ENCODE measurements around the gene NR3C1. TPM values are rescaled to one million over a fixed set of nuclear protein-coding genes. Genes with fewer than 3 reads are reported as not detected.

The NR3C1 gene
- 16.0 TPM for total RNA-seq (2021; ENCODE audit: unreplicated experiment)
- 2.6 and 3.7 TPM in 2 replicates for polyA plus RNA-seq (2012)
- percentile 71 among the genes with signal in this experiment for Bru-seq, nascent RNA
- BruChase-seq, experiment 1, labeled RNA remaining after a 6-hour chase, result percentile 52 among the genes with signal in this experiment
- percentile 56 among the genes with signal in this experiment for BruChase-seq, experiment 2, labeled RNA remaining after a 2-hour chase
- long read RNA-seq, full-length matches to known transcripts, result 8 of 37 reads
- long read RNA-seq, partial matches to known transcripts, result 27 of 37 reads
- long read RNA-seq, other reads (novel, unspliced or antisense), result 2 of 37 reads

DNA sequence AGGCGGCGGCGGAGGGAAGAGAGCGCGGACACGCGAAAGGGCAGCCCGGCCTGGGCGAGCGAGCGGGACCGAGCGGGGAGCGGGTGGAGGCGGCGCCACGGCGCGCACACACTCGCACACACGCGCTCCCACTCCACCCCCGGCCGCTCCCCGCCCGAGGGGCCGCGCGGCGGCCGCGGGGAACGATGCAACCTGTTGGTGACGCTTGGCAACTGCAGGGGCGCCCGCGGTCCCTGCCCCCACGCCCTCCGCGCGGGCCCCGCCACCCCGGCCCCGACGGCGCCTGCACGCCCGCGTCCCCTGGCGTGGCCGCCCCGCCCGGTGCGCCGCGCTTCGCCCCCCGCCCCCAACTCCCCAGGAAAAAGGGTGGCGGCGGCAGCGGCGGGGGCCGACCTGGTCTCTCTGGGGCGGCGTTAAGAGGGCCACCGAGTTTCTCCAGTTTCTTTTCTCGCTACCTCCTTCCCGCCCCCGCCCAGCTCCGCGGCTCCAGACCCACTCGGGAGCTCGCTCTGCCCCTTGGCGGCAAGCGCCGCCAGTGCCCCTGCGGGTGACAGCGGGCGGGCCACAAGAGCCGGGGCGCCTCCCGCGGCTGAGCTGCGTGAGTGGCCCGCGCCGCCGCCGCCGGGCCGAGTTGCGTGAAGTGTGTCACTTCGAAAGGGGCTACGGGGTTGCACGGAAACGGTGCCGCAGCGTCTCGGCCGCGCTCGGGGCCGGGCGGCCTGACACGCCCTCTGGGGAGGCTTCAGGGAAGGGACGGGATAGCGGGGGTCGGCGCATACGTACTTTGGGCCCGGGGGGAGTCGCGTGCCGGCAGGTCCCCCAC is at the start of gene NR3C1:
Gene NR3C1 (minus strand): TSS at position 94 of the 823 bp plus-strand sequence. CDS start 2,847 bp downstream, outside the sequence.
- H3K27ac ChIP-seq (ENCODE audit: low read depth, low read length), result peak within 1 kb of the TSS; percentile 77
- H3K4me2 ChIP-seq (ENCODE audit: low read length), result peak within 1 kb of the TSS; percentile 93
- H3K4me1 ChIP-seq (ENCODE audit: control insufficient read depth in 1 of 2, insufficient read depth in 2 of 2, low read length in 2 of 2), result peaks cover 9 to 14% of the 10 kb centered on the region in 2 experiments; a peak in 2 of 4 replicates
- H3K27me3 ChIP-seq (ENCODE audit: insufficient read depth, low read length), result no peaks in the 10 kb centered on the region
- H3K79me2 ChIP-seq (ENCODE audit: insufficient read depth, low read length), result peaks cover 17% of the 10 kb centered on the region; the same call in 1 of the 2 replicates
- BruUV-seq (replicated peaks), result no TSS peak
- H3K9me3 ChIP-seq (ENCODE audit: control insufficient read depth in 1 of 2, insufficient read depth in 1 of 2, low read depth in 1 of 2, low read length in 2 of 2), result no peaks in the 10 kb centered on the region
- peak within 1 kb of the TSS; percentile 66 to 77 for H3K4me3 ChIP-seq (replicated peaks in 1 of 2; ENCODE audit: low read depth in 1 of 2, low read length in 2 of 2)
- CTCF ChIA-PET, result interaction anchor here (1.5 to 1.6 kb wide), 2 partner anchors 14 to 298 kb away, joined by 3 to 6 read pairs; no protein-coding TSS in a partner anchor
- H4K20me1 ChIP-seq (ENCODE audit: insufficient read depth), result no peaks in the 10 kb centered on the region
- peak within 1 kb of the TSS; percentile 71 for H3K9ac ChIP-seq (ENCODE audit: low read length)
- POLR2A ChIA-PET, result interaction anchor here (1.9 kb wide), 1 partner anchor 10 kb away, joined by 8 read pairs; no protein-coding TSS in a partner anchor
- RAD21 ChIA-PET (ENCODE audit: low non-redundant PET in 1 of 2, low total read pairs in 2 of 2, uncharacterized antibody in 2 of 2, unreplicated experiment in 2 of 2), result interaction anchor here (0.6 to 1.2 kb wide), 2 partner anchors 226 to 401 kb away, joined by 3 to 4 read pairs; no protein-coding TSS in a partner anchor
- peak within 1 kb of the TSS; percentile 10 for H2AFZ ChIP-seq (ENCODE audit: low read depth, low read length, poor library complexity, severe bottlenecking)
- TF ChIP-seq, protein P1, sequence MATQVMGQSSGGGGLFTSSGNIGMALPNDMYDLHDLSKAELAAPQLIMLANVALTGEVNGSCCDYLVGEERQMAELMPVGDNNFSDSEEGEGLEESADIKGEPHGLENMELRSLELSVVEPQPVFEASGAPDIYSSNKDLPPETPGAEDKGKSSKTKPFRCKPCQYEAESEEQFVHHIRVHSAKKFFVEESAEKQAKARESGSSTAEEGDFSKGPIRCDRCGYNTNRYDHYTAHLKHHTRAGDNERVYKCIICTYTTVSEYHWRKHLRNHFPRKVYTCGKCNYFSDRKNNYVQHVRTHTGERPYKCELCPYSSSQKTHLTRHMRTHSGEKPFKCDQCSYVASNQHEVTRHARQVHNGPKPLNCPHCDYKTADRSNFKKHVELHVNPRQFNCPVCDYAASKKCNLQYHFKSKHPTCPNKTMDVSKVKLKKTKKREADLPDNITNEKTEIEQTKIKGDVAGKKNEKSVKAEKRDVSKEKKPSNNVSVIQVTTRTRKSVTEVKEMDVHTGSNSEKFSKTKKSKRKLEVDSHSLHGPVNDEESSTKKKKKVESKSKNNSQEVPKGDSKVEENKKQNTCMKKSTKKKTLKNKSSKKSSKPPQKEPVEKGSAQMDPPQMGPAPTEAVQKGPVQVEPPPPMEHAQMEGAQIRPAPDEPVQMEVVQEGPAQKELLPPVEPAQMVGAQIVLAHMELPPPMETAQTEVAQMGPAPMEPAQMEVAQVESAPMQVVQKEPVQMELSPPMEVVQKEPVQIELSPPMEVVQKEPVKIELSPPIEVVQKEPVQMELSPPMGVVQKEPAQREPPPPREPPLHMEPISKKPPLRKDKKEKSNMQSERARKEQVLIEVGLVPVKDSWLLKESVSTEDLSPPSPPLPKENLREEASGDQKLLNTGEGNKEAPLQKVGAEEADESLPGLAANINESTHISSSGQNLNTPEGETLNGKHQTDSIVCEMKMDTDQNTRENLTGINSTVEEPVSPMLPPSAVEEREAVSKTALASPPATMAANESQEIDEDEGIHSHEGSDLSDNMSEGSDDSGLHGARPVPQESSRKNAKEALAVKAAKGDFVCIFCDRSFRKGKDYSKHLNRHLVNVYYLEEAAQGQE (IDR thresholded peaks at IDR 0.05; ENCODE audit: low read depth), result no peak
- TF ChIP-seq POLR2AphosphoS5 (IDR thresholded peaks at IDR 0.05; ENCODE audit: low read depth, low read length) (peak; percentile 23; the same call in 1 of the 2 replicates), CBX3 (IDR thresholded peaks at IDR 0.05; ENCODE audit: low read depth) (0 out of 2 replicates have a peak, but pooled peaks have one; percentile 8), JUND (IDR thresholded peaks at IDR 0.05) (no peak), ZFX (IDR thresholded peaks at IDR 0.05) (0 out of 2 replicates have a peak, but pooled peaks have one; percentile 43), EGR1 (IDR thresholded peaks at IDR 0.05; ENCODE audit: low read depth) (peak; percentile 42; the same call in 1 of the 2 replicates), FOSL1 (IDR thresholded peaks at IDR 0.05; ENCODE audit: low read depth) (no peak), SP1 (IDR thresholded peaks at IDR 0.05; ENCODE audit: low read depth) (no peak), RAD21 (IDR thresholded peaks at IDR 0.05; ENCODE audit: low read depth) (peak; percentile 49)
- TF ChIP-seq, protein P2, sequence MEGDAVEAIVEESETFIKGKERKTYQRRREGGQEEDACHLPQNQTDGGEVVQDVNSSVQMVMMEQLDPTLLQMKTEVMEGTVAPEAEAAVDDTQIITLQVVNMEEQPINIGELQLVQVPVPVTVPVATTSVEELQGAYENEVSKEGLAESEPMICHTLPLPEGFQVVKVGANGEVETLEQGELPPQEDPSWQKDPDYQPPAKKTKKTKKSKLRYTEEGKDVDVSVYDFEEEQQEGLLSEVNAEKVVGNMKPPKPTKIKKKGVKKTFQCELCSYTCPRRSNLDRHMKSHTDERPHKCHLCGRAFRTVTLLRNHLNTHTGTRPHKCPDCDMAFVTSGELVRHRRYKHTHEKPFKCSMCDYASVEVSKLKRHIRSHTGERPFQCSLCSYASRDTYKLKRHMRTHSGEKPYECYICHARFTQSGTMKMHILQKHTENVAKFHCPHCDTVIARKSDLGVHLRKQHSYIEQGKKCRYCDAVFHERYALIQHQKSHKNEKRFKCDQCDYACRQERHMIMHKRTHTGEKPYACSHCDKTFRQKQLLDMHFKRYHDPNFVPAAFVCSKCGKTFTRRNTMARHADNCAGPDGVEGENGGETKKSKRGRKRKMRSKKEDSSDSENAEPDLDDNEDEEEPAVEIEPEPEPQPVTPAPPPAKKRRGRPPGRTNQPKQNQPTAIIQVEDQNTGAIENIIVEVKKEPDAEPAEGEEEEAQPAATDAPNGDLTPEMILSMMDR (IDR thresholded peaks at IDR 0.05 in 2 of 3, conservative IDR thresholded peaks at IDR 0.05 in 1 of 3; ENCODE audit: borderline replicate concordance in 1 of 3, insufficient read depth in 1 of 3, low read depth in 2 of 3, low read length in 2 of 3), result peak in 2 of 3 experiments; percentile 4 to 46; a peak in 2 of 6 replicates
- TF ChIP-seq, protein P3, sequence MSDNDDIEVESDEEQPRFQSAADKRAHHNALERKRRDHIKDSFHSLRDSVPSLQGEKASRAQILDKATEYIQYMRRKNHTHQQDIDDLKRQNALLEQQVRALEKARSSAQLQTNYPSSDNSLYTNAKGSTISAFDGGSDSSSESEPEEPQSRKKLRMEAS (IDR thresholded peaks at IDR 0.05), result peak; percentile 45; the same call in 1 of the 2 replicates
- H3K36me3 ChIP-seq (ENCODE audit: control insufficient read depth in 1 of 2, insufficient read depth in 2 of 2, low read length in 2 of 2), result peaks cover 0 to 6% of the 10 kb centered on the region in 2 experiments; a peak in 1 of 4 replicates
- DNase-seq (ENCODE audit: low read depth, low spot score) (no peak), ATAC-seq (peak; percentile 81)
- no peaks in the 10 kb centered on the region for H3K9me2 ChIP-seq (ENCODE audit: insufficient read depth)
- intact Hi-C loops (cut with micrococcal nuclease), result loop anchor here (2.0 to 5.0 kb wide), 4 partner anchors 159 to 423 kb away; no protein-coding TSS in a partner anchor

All from HCT116 (cell line).